SK-N-MC (cell line): Measurements from ENCODE around the gene GPR21.

Source experiments
- EZH2 ChIP-seq: fragments of 200-600 bp; sonication (generic); IDR thresholded peaks from one replicate; pipeline ENCODE4 v1.6.1; 2017; ENCODE audit warnings: antibody characterized with exemption
- POLR2AphosphoS5 ChIP-seq: IDR thresholded peaks from 2 replicates; pipeline ENCODE4 v1.6.1; 2012; ENCODE audit warnings: mild to moderate bottlenecking, low read depth, low read length, borderline replicate concordance

GRCh38 chr9:122986010-122986409 is 47.5 kb upstream of the GPR21 start:
- no peak for TF ChIP-seq EZH2
- TF ChIP-seq POLR2AphosphoS5, result no peak
